GM19035 (cell line): Measurements from ENCODE around the gene PDIA5.
"Not testable (repeated sequence)": the region's sequence is repeated elsewhere in the genome, so short reads cannot be mapped to it uniquely, and the experiment has no call there.

Experiments used
- ATAC-seq: cut with Tn5 transposase; IDR thresholded peaks from one replicate; pipeline ENCODE4 v1.9.1; 2021; ENCODE audit not compliant: unreplicated experiment

PDIA5 gene

GRCh38 chr3:123141276-123141675 is 74.5 kb downstream of the PDIA5 start:
- ATAC-seq, result no peak

GRCh38 chr3:123143669-123144411 is 77.0 kb downstream of the PDIA5 start:
- ATAC-seq, result no peak

- ATAC-seq, result no peak
Observed at GRCh38 chr3:123147754-123148535, 81.1 kb downstream of the PDIA5 start.

GRCh38 chr3:123148772-123149171 is 81.9 kb downstream of the PDIA5 start:
- no peak for ATAC-seq

GRCh38 chr3:123149525-123149924 is 82.7 kb downstream of the PDIA5 start:
- no peak for ATAC-seq

- ATAC-seq, result no peak
Observed at GRCh38 chr3:123150449-123151215, 83.8 kb downstream of the PDIA5 start.

- no peak for ATAC-seq
Observed at GRCh38 chr3:123151251-123151705, 84.5 kb downstream of the PDIA5 start.

GRCh38 chr3:123151853-123152420 is 85.1 kb downstream of the PDIA5 start:
- ATAC-seq, result not testable (repeated sequence)

- ATAC-seq, result no peak
Observed at GRCh38 chr3:123152687-123153086, 85.9 kb downstream of the PDIA5 start.

GRCh38 chr3:123153125-123154019 is 86.5 kb downstream of the PDIA5 start:
- no peak for ATAC-seq

- no peak for ATAC-seq
Observed at GRCh38 chr3:123154020-123154985, 87.5 kb downstream of the PDIA5 start.

- ATAC-seq, result no peak
Observed at GRCh38 chr3:123155471-123156011, 88.7 kb downstream of the PDIA5 start.

GRCh38 chr3:123156276-123156995 is 89.6 kb downstream of the PDIA5 start:
- ATAC-seq, result no peak

- no peak for ATAC-seq
Observed at GRCh38 chr3:123157209-123157597, 90.4 kb downstream of the PDIA5 start.

GRCh38 chr3:123157598-123158287 is 90.9 kb downstream of the PDIA5 start:
- no peak for ATAC-seq

GRCh38 chr3:123158330-123158729 is 91.5 kb downstream of the PDIA5 start:
- ATAC-seq, result no peak

- no peak for ATAC-seq
Observed at GRCh38 chr3:123158899-123159390, 92.1 kb downstream of the PDIA5 start.
